Measurements from ENCODE around the gene STARD10. TPM values are rescaled to one million over a fixed set of nuclear protein-coding genes. Genes with fewer than 3 reads are reported as not detected.

Gene STARD10
- total RNA-seq, 2 donors from 2014 or later = 32.2 to 33.3 TPM

- H3K27ac Mint-ChIP-seq = peak overlapping the region; percentile 10
- peaks cover 4% of the 10 kb centered on the region for H3K4me1 ChIP-seq (ENCODE audit: control insufficient read depth, insufficient read depth, low read length)
- H3K4me1 Mint-ChIP-seq = peaks cover 22% of the 10 kb centered on the region
- H3K36me3 Mint-ChIP-seq (ENCODE audit: low read depth) = peaks cover 29% of the 10 kb centered on the region
- peaks cover 4% of the 10 kb centered on the region for H3K9me3 ChIP-seq (ENCODE audit: control insufficient read depth, low read length)
- no peak overlapping the region for H3K9ac ChIP-seq (ENCODE audit: extremely low read depth, low read length, poor library complexity, severe bottlenecking)
- WGBS, 2 experiments (ENCODE audit: insufficient coverage in 1 of 2, insufficient read length in 1 of 2) = 92 to 93% methylated on average over 21 to 40 of the region's 40 CpGs
- no peak overlapping the region for H3K4me3 ChIP-seq (ENCODE audit: low read length)
- no peaks in the 10 kb centered on the region for H3K27me3 ChIP-seq (ENCODE audit: control insufficient read depth, insufficient read depth, low read length, poor library complexity, severe bottlenecking)
- H3K27me3 Mint-ChIP-seq (ENCODE audit: insufficient read depth) = no peaks in the 10 kb centered on the region
- no peak overlapping the region for H3K4me3 Mint-ChIP-seq
- peaks cover 2% of the 10 kb centered on the region for H3K9me3 Mint-ChIP-seq
- peaks cover 12% of the 10 kb centered on the region for H3K36me3 ChIP-seq (ENCODE audit: control insufficient read depth, insufficient read depth, low read length)
- no peak for TF ChIP-seq CTCF (conservative IDR thresholded peaks at IDR 0.05)
- no peak for DNase-seq
- H3K27ac ChIP-seq (ENCODE audit: low read depth, low read length) = no peak overlapping the region
Measured at GRCh38 chr11:72726266-72727220, 67.3 kb downstream of the STARD10 start.

GRCh38 chr11:72725724-72726028 lies 68.2 kb downstream of the STARD10 start:
- TF ChIP-seq CTCF (conservative IDR thresholded peaks at IDR 0.05) = no peak
- H3K9me3 Mint-ChIP-seq = no peaks in the 10 kb centered on the region
- peak overlapping the region; percentile 57 for H3K27ac Mint-ChIP-seq
- 84% methylated on average over 4 of the region's 4 CpGs; no CpG with 5 or more reads in 1 of the 2 experiments for WGBS, 2 experiments (ENCODE audit: insufficient coverage in 1 of 2, insufficient read length in 1 of 2)
- H3K27me3 Mint-ChIP-seq (ENCODE audit: insufficient read depth) = no peaks in the 10 kb centered on the region
- Histone ChIP-seq H3K4me1 (ENCODE audit: control insufficient read depth, insufficient read depth, low read length) (peaks cover 6% of the 10 kb centered on the region), H3K36me3 (ENCODE audit: control insufficient read depth, insufficient read depth, low read length) (peaks cover 9% of the 10 kb centered on the region), H3K27me3 (ENCODE audit: control insufficient read depth, insufficient read depth, low read length, poor library complexity, severe bottlenecking) (no peaks in the 10 kb centered on the region), H3K27ac (ENCODE audit: low read depth, low read length) (no peak overlapping the region), H3K9me3 (ENCODE audit: control insufficient read depth, low read length) (no peaks in the 10 kb centered on the region), H3K4me3 (ENCODE audit: low read length) (no peak overlapping the region), H3K9ac (ENCODE audit: extremely low read depth, low read length, poor library complexity, severe bottlenecking) (no peak overlapping the region)
- peaks cover 30% of the 10 kb centered on the region for H3K4me1 Mint-ChIP-seq
- no peak overlapping the region for H3K4me3 Mint-ChIP-seq
- peaks cover 20% of the 10 kb centered on the region for H3K36me3 Mint-ChIP-seq (ENCODE audit: low read depth)
- no peak for DNase-seq

- H3K9ac ChIP-seq (ENCODE audit: extremely low read depth, low read length, poor library complexity, severe bottlenecking) = no peak overlapping the region
- H3K27me3 Mint-ChIP-seq (ENCODE audit: insufficient read depth) = no peaks in the 10 kb centered on the region
- H3K9me3 ChIP-seq (ENCODE audit: control insufficient read depth, low read length) = no peaks in the 10 kb centered on the region
- peak; percentile 91 for DNase-seq
- peaks cover 9% of the 10 kb centered on the region for H3K36me3 ChIP-seq (ENCODE audit: control insufficient read depth, insufficient read depth, low read length)
- WGBS, 2 experiments (ENCODE audit: insufficient coverage in 1 of 2, insufficient read length in 1 of 2) = 65 to 83% methylated on average over 6 to 9 of the region's 9 CpGs
- TF ChIP-seq CTCF (conservative IDR thresholded peaks at IDR 0.05) = peak; percentile 94
- H3K4me1 Mint-ChIP-seq = peaks cover 32% of the 10 kb centered on the region
- peaks cover 14% of the 10 kb centered on the region for H3K36me3 Mint-ChIP-seq (ENCODE audit: low read depth)
- H3K4me3 Mint-ChIP-seq = no peak overlapping the region
- no peak overlapping the region for H3K4me3 ChIP-seq (ENCODE audit: low read length)
- H3K9me3 Mint-ChIP-seq = no peaks in the 10 kb centered on the region
- no peaks in the 10 kb centered on the region for H3K27me3 ChIP-seq (ENCODE audit: control insufficient read depth, insufficient read depth, low read length, poor library complexity, severe bottlenecking)
- no peak overlapping the region for H3K27ac ChIP-seq (ENCODE audit: low read depth, low read length)
- peak overlapping the region; percentile 57 for H3K27ac Mint-ChIP-seq
- H3K4me1 ChIP-seq (ENCODE audit: control insufficient read depth, insufficient read depth, low read length) = peaks cover 6% of the 10 kb centered on the region
Measured at GRCh38 chr11:72724851-72725723, 68.8 kb downstream of the STARD10 start.

Data from endodermal cell (in vitro differentiated cells).